GM13976 (cell line): ENCODE results near the gene SNCAIP.
"Not testable (repeated sequence)": the region's sequence is repeated elsewhere in the genome, so short reads cannot be mapped to it uniquely, and the experiment has no call there.

ENCODE experiments used
- DNase-seq: peaks from one replicate; pipeline ENCODE4 v3.0.0; 2012; ENCODE audit warnings: low spot score
- CTCF ChIP-seq: IDR thresholded peaks from 2 replicates; pipeline ENCODE4 v1.5.1; 2012; ENCODE audit warnings: borderline replicate concordance, mild to moderate bottlenecking; ENCODE audit not compliant: insufficient read depth; ENCODE audit errors: extremely low read depth, missing control alignments, control extremely low read depth
- in situ Hi-C: fragments of 300-500 bp; cut with MboI; formaldehyde crosslinking; loops from one replicate; pipeline ENCODE4 v1.12.0; 2022; ENCODE audit warnings: low sequenced_read_pairs, mixed read lengths, inconsistent platforms; ENCODE audit not compliant: unreplicated experiment

SNCAIP gene

GRCh38 chr5:122351416-122352157 is 39.5 kb downstream of the SNCAIP start:
- no peak for DNase-seq
- in situ Hi-C loops: no loop called here
- no peak for TF ChIP-seq CTCF

DNA sequence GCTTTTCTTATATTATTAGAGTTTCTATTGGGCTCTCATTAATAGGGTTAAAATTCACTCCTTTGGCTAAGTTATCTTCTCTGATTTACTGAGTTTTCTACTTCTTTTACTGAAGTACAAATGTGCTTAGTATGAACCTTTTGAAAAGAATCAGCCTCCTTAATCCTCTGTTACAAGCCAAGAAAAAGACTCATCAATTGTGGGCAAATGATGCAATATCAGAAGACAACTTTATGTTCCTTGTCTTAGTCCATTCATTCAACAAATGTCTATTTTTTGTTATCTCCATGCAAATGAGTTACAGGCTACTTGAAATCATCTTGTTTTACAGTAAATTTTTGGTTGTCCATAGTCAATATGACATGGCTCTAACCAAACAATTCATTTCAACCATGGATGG is 40.3 kb downstream of the SNCAIP start:
- in situ Hi-C loops: no loop called here
- DNase-seq: no peak
- TF ChIP-seq CTCF: no peak

- DNase-seq, in situ Hi-C loops: not testable (repeated sequence)
Observed at GRCh38 chr5:122353361-122353760, 41.3 kb downstream of the SNCAIP start.

DNA sequence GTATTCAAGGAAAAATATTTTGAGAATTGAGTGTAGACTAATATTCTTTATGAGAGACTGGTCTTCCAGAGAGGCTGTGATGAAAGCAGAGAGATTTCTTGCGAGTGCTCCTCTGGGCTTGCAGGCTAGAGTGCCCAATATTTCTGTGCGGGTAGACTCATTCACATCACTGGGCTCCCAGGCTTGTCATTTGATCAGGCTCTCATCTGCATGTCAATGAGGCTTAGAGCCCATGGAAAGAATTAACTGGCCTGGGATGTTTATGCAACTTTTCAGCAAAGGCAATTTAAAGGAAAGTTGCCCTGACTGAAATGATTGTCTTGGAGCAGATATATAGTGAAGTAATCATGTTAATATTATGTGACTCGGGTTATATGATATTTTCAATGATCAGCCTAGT is 42.3 kb downstream of the SNCAIP start:
- no peak for DNase-seq
- in situ Hi-C loops: no loop called here
- no peak for TF ChIP-seq CTCF

GRCh38 chr5:122355324-122355723 is 43.3 kb downstream of the SNCAIP start:
- no peak for DNase-seq
- in situ Hi-C loops: no loop called here
- no peak for TF ChIP-seq CTCF

DNA sequence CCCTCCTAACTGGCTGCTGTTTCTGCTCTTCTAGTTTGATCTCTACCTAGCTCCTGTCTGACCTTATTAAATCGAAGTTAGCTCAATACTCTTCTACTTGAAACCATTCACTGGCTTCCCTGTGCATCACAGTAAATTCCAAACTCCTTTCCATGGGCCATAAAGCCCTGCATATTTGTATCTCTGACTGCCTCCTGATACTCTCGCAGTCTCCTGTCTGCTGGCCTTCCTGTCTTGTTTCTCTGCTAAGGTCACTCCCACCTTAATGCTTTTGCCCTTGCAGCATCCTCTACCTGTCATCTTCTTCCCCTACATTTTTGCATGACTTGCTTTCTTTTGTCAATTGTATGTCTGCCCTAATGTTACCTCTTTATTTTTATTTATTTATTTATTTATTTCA is 44.8 kb downstream of the SNCAIP start:
- in situ Hi-C loops: no loop called here
- DNase-seq: no peak
- TF ChIP-seq CTCF: no peak

- no peak for TF ChIP-seq CTCF
- in situ Hi-C loops: no loop called here
- DNase-seq: no peak
Observed at GRCh38 chr5:122358372-122358979, 46.4 kb downstream of the SNCAIP start.
